Ishikawa (cell line): ENCODE results near the gene SH3PXD2A.

Experiments
- CEBPB ChIP-seq: IDR thresholded peaks from 2 replicates; pipeline ENCODE4 v1.6.1; 2012
- CREB1 ChIP-seq: IDR thresholded peaks from 2 replicates; pipeline ENCODE4 v1.6.1; 2012; ENCODE audit warnings: low read depth
- EGR1 ChIP-seq: IDR thresholded peaks from 2 replicates; pipeline ENCODE4 v1.6.1; 2012
- EP300 ChIP-seq: IDR thresholded peaks from 2 replicates; pipeline ENCODE4 v1.6.1; 2012; ENCODE audit warnings: borderline replicate concordance
- FOXM1 ChIP-seq: IDR thresholded peaks from 2 replicates; pipeline ENCODE4 v1.6.1; 2012; ENCODE audit warnings: low read depth, borderline replicate concordance
- NFIC ChIP-seq: IDR thresholded peaks from 2 replicates; pipeline ENCODE4 v1.6.1; 2012
- RAD21 ChIP-seq: IDR thresholded peaks from 2 replicates; pipeline ENCODE4 v1.6.1; 2012; ENCODE audit warnings: low read depth
- TAF1 ChIP-seq: IDR thresholded peaks from 2 replicates; pipeline ENCODE4 v1.6.1; 2012; ENCODE audit warnings: low read depth, mild to moderate bottlenecking
- TCF12 ChIP-seq: IDR thresholded peaks from 2 replicates; pipeline ENCODE4 v1.6.1; 2012; ENCODE audit warnings: low read depth
- TEAD4 ChIP-seq: IDR thresholded peaks from 2 replicates; pipeline ENCODE4 v1.6.1; 2012
- YY1 ChIP-seq: IDR thresholded peaks from 2 replicates; pipeline ENCODE4 v1.6.1; 2012; ENCODE audit warnings: low read depth
- ZBTB7A ChIP-seq: IDR thresholded peaks from 2 replicates; pipeline ENCODE4 v1.6.1; 2012; ENCODE audit warnings: low read depth
- TF ChIP-seq, protein P1 (sequence below): IDR thresholded peaks from 2 replicates; pipeline ENCODE4 v1.6.1; 2012
- TF ChIP-seq, protein P2 (sequence below): IDR thresholded peaks from 2 replicates; pipeline ENCODE4 v1.6.1; 2012
- TF ChIP-seq, protein P3 (sequence below): IDR thresholded peaks from 2 replicates; pipeline ENCODE4 v1.6.1; 2012; ENCODE audit warnings: low read depth, mild to moderate bottlenecking

SH3PXD2A gene

DNA sequence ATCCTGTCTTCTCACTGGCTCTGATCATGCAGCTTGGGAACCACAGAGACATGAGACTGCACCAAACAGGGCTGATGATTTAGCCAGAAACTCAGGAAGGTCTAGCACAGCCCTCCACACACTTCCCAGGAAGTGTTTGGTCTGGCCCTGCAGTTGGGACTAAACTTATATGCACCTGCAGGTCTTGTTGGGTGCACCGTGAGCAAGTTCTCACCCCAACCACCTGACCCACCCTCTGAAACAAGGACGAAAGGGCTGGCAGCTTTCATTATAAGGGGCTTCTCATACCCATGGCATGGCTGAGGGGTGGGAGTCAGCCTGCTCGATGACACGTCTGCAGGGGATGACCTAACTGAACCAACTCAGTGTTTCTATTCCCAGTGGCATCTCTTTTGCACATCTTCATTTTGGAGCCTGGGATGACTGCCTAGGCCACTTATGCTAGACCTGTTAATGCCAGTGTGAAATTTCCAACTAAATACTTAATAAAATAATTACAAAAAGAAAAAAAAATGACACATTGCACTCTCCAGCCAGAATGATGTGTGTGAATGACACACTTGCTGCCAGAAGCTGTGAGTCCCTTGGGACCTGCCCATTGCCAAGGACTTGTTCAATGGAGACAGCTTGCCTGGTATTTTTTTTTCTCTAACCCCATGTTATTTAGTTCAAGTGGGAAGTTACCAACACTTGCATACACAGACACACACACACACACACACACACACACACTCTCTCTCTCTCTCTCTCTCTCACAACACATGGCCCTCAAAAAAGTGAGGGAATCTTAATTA is 259.2 kb downstream of the SH3PXD2A start:
- TF ChIP-seq, protein P1, sequence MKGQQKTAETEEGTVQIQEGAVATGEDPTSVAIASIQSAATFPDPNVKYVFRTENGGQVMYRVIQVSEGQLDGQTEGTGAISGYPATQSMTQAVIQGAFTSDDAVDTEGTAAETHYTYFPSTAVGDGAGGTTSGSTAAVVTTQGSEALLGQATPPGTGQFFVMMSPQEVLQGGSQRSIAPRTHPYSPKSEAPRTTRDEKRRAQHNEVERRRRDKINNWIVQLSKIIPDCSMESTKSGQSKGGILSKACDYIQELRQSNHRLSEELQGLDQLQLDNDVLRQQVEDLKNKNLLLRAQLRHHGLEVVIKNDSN, result no peak
- TF ChIP-seq EP300 (no peak), NFIC (no peak)

DNA sequence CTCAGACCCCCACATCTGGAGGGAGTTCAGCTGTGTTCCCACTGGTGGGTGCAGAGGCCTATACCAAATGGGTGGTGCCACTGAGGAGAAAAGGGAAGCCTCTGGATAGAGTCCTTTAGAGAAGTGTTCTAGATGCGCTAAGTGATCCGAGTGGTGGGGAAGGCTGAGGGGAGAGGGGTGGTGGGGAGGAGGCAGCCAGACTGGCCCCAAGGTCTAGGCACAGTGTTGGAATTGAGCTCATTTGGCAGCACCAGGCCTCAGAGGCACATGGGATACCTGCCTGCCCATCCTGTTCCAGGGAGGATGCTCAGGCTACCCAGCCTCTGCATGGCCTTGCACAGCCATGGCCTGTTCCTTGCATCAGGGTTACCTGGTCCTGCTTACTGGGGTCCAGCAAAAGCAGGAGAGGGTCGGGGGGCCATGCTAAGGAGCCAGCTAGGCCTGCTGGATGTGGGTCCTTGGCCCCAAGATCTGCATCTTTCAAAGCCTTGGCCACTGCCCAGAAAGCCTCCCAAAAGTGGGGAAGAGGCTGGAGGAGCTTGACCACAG is 262.3 kb downstream of the SH3PXD2A start:
- TF ChIP-seq TEAD4, result no peak
- TF ChIP-seq, protein P2, sequence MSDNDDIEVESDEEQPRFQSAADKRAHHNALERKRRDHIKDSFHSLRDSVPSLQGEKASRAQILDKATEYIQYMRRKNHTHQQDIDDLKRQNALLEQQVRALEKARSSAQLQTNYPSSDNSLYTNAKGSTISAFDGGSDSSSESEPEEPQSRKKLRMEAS, result no peak

DNA sequence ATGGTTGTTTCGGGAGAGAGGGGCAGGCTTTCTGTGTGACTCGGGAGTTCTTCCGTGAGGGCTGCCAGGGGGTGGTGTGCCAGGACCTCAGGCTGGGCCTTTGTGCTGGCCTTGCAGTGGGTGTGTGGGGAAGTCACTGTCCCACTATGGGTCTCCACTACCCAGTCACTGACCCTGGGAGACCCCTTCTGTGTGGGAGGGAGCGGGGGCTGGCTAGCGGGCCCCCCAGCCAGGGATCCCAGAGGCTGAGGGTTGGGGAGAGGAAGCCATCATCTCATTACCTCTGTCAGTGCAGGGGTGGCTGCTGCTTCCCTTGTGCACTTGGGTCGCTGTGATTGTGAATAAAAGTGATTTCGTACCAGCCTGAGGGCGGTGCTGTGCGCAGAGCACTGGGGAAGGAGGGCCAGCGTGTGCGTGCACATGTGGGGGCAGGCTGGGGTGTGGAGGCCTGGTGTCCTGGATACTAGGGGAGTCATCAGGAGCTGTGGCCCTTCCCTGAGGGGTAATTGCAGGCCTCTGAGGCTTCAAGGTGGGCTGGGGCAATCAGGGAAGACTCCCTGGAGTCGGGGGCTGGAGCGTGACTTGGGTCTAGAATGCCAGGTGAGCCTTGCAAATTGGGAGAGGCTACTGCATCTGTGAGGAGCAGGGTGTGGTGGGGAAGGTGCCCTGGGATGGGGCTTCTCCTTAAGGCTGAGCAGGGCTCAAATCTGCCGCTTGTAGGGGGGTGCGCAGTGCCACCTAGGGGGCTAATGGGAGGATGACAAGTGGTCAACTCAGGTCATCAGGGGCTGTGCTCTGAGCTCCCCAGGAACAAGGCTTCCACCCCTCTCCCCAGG is 263.0 kb downstream of the SH3PXD2A start:
- peak; percentile 81 for TF ChIP-seq RAD21
- TF ChIP-seq, protein P1, result no peak

DNA sequence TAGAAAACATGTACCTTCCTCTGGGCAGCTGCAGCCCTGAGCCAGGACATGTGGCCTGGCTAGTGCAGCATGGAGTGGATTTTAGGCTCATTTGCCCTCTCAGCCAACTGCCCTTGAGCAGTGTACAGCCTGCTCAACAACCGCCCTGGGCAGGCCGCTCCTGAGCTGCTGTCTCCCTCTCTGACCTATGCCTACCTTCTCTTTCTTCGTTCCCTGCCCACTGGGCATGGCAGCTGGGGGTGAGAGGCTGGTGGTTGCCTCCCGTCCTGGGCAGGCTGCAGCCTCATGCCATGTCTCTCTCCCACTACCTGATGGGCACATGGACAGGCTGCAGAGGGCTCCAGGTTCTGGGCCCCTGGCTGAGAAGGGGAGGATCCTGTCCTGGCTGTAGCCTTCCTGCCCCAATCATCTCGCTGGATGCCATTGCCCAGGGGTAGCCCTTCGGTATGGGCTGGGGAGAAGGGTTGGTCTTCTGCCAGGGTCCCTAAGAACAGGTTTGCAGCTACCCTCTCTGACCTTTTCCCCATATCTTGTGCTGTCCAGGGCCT is 264.6 kb downstream of the SH3PXD2A start:
- TF ChIP-seq TAF1 (no peak), CEBPB (no peak), RAD21 (no peak), NFIC (no peak), EP300 (no peak), TEAD4 (no peak), EGR1 (no peak), YY1 (no peak), TCF12 (no peak), CREB1 (no peak)
- TF ChIP-seq, protein P1, result no peak

DNA sequence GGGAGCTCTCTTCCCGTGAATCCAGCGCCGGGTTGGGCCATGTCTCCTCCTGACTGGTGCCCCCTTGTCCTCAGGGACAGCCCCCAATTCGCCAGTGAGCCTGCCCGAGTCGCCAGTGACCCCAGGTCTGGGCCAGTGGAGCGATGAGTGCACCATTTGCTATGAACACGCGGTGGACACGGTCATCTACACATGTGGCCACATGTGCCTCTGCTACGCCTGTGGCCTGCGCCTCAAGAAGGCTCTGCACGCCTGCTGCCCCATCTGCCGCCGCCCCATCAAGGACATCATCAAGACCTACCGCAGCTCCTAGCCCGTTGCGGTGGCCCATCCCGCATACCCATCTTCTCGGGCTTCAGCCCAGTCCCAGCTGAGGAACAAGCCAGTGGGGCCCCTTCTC is 265.3 kb downstream of the SH3PXD2A start:
- TF ChIP-seq ZBTB7A, result no peak
- TF ChIP-seq TEAD4, result no peak
- no peak for TF ChIP-seq EP300
- TF ChIP-seq CEBPB, result no peak

DNA sequence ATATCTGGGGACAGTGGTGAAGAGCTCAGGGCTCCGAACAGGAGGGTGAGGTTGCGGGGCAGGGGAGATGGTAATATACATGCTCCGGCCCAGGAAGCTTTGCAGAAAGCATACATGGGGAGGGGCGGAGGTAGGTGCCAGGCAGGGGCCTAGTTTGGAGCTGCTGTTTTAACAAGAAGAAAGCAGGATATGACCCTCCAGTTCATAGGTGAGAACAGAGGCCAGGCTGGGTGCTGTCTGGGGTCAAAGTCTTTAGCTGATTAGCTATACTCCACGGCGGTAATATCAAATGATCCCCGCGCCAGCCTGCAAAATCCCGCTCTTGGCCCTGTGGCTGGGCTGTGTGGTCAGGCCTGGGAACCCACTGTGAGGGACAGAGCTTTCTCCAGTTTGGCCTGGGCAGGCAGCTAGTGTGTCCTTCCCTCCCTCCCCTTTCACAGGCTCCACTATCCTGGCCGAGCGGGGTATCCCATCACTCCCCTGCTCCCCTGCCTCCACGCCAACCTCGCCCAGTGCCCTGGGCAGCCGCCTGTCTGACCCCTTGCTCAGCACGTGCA is 266.2 kb downstream of the SH3PXD2A start:
- TF ChIP-seq, protein P3, sequence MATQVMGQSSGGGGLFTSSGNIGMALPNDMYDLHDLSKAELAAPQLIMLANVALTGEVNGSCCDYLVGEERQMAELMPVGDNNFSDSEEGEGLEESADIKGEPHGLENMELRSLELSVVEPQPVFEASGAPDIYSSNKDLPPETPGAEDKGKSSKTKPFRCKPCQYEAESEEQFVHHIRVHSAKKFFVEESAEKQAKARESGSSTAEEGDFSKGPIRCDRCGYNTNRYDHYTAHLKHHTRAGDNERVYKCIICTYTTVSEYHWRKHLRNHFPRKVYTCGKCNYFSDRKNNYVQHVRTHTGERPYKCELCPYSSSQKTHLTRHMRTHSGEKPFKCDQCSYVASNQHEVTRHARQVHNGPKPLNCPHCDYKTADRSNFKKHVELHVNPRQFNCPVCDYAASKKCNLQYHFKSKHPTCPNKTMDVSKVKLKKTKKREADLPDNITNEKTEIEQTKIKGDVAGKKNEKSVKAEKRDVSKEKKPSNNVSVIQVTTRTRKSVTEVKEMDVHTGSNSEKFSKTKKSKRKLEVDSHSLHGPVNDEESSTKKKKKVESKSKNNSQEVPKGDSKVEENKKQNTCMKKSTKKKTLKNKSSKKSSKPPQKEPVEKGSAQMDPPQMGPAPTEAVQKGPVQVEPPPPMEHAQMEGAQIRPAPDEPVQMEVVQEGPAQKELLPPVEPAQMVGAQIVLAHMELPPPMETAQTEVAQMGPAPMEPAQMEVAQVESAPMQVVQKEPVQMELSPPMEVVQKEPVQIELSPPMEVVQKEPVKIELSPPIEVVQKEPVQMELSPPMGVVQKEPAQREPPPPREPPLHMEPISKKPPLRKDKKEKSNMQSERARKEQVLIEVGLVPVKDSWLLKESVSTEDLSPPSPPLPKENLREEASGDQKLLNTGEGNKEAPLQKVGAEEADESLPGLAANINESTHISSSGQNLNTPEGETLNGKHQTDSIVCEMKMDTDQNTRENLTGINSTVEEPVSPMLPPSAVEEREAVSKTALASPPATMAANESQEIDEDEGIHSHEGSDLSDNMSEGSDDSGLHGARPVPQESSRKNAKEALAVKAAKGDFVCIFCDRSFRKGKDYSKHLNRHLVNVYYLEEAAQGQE, result no peak
- no peak for TF ChIP-seq CREB1
- TF ChIP-seq EGR1, result no peak
- TF ChIP-seq TEAD4, result no peak
- TF ChIP-seq, protein P2, result no peak
- no peak for TF ChIP-seq YY1
- no peak for TF ChIP-seq TCF12
- no peak for TF ChIP-seq RAD21
- no peak for TF ChIP-seq TAF1
- TF ChIP-seq ZBTB7A, result no peak
- no peak for TF ChIP-seq FOXM1
- no peak for TF ChIP-seq EP300
- TF ChIP-seq, protein P1, result no peak
- TF ChIP-seq CEBPB, result no peak
- TF ChIP-seq NFIC, result no peak
